Keratinocyte (primary cell): ENCODE measurements around the gene GPR157. TPM values are rescaled to one million over a fixed set of nuclear protein-coding genes. Genes with fewer than 3 reads are reported as not detected.

ENCODE experiments used
- DNase-seq: peaks from one replicate; pipeline ENCODE4 v3.0.0-alpha.2; 2011; ENCODE audit warnings: low read depth, missing footprints, low spot score
- FAIRE-seq: peaks from 2 replicates; lab custom pipeline; 2011; peaks lifted over from hg19 to GRCh38; lab: Jason Lieb, UNC
- H2AFZ ChIP-seq: 2 replicates; pipeline ENCODE4 v1.6.0; 2012; ENCODE audit warnings: low read length, control low read depth, inconsistent platforms; ENCODE audit not compliant: control insufficient read depth
- H3K27ac ChIP-seq: 2 replicates; pipeline ENCODE4 v1.5.1; 2011; ENCODE audit warnings: low read length; ENCODE audit not compliant: control insufficient read depth, insufficient read depth
- H3K27me3 ChIP-seq: 3 replicates; pipeline ENCODE4 v1.6.0; 2011; ENCODE audit warnings: low read length; ENCODE audit not compliant: control insufficient read depth, insufficient read depth; ENCODE audit errors: extremely low read depth
- H3K36me3 ChIP-seq, 2 experiments: 2 replicates in 1 of 2; 3 replicates in 1 of 2; pipeline ENCODE4 v1.5.1; 2011; ENCODE audit warnings: low read length in 2 of 2, mild to moderate bottlenecking in 1 of 2; ENCODE audit not compliant: control insufficient read depth in 2 of 2, insufficient read depth in 2 of 2; ENCODE audit errors: extremely low read depth in 1 of 2
- H3K4me1 ChIP-seq: 3 replicates; pipeline ENCODE4 v1.5.1; 2011; ENCODE audit warnings: low read length; ENCODE audit not compliant: control insufficient read depth, insufficient read depth; ENCODE audit errors: extremely low read depth
- H3K4me2 ChIP-seq: 3 replicates; pipeline ENCODE4 v1.6.0; 2011; ENCODE audit warnings: low read depth, low read length; ENCODE audit not compliant: control insufficient read depth, insufficient read depth; ENCODE audit errors: extremely low read depth
- H3K4me3 ChIP-seq, 3 experiments: fragments of 200-600 bp in 1 of 3; sonication (generic) in 1 of 3; 2 replicates in 2 of 3; 3 replicates in 1 of 3; pipeline ENCODE4 v1.5.1; 2011 to 2016; ENCODE audit warnings: low read length in 3 of 3, mild to moderate bottlenecking in 3 of 3, control low read depth in 2 of 3, inconsistent platforms in 1 of 3, low read depth in 1 of 3, mixed read lengths in 1 of 3, mixed run types in 1 of 3, moderate library complexity in 1 of 3; ENCODE audit not compliant: control insufficient read depth in 2 of 3, insufficient read depth in 2 of 3; ENCODE audit errors: extremely low read depth in 1 of 3
- H3K79me2 ChIP-seq: 2 replicates; pipeline ENCODE4 v1.6.0; 2012; ENCODE audit warnings: low read length; ENCODE audit not compliant: control insufficient read depth, insufficient read depth
- H3K9ac ChIP-seq: 3 replicates; pipeline ENCODE4 v1.6.0; 2011; ENCODE audit warnings: low read length; ENCODE audit not compliant: control insufficient read depth, insufficient read depth; ENCODE audit errors: extremely low read depth
- H3K9me1 ChIP-seq: 3 replicates; pipeline ENCODE4 v1.6.0; 2011; ENCODE audit warnings: low read length; ENCODE audit not compliant: control insufficient read depth, insufficient read depth; ENCODE audit errors: extremely low read depth
- H3K9me3 ChIP-seq: 2 replicates; pipeline ENCODE4 v1.5.1; 2012; ENCODE audit warnings: low read depth, low read length; ENCODE audit not compliant: control insufficient read depth
- H4K20me1 ChIP-seq: 3 replicates; pipeline ENCODE4 v1.6.0; 2011; ENCODE audit warnings: low read length; ENCODE audit not compliant: control insufficient read depth, insufficient read depth; ENCODE audit errors: extremely low read depth
- EZH2 ChIP-seq: IDR thresholded peaks from one replicate; pipeline ENCODE4 v1.6.1; 2012; ENCODE audit warnings: inconsistent platforms, mild to moderate bottlenecking, low read length, moderate library complexity
- dilution Hi-C: fragments of 300-500 bp; cut with MboI; formaldehyde crosslinking; loops from one replicate; pipeline ENCODE4 v1.7.0; 2020; ENCODE audit warnings: low sequenced_read_pairs; ENCODE audit not compliant: extremely low pct_ligation_motif_present
- polyA plus RNA-seq, 5 experiments: library from polyadenylated mRNA; depleted of rRNA in 3 of 5; stranded (reverse) in 3 of 5; stranded (forward) in 1 of 5; unstranded in 1 of 5; fragments of >200 nt; gene quantifications; 1 replicate in 1 of 5; 2 replicates in 3 of 5; 3 replicates in 1 of 5; pipeline versions ENCODE4 v1.2.1 to v1.2.3, GENCODE V29; 2011 to 2012; ENCODE audit warnings: missing spikeins in 2 of 5, low read depth in 1 of 5, low replicate concordance in 1 of 5
- TF ChIP-seq, protein P1 (sequence below), 3 experiments: IDR thresholded peaks in 1 of 3; conservative IDR thresholded peaks in 1 of 3; optimal IDR thresholded peaks in 1 of 3; 2 replicates in 2 of 3; 3 replicates in 1 of 3; pipeline versions ENCODE3 to v1.5.1; 2011; ENCODE audit warnings: low read length in 3 of 3, mild to moderate bottlenecking in 3 of 3, moderate library complexity in 2 of 3, control low read depth in 1 of 3, inconsistent platforms in 1 of 3; ENCODE audit not compliant: insufficient read depth in 2 of 3; ENCODE audit errors: extremely low read depth in 1 of 3

Gene GPR157
- polyA plus RNA-seq, 1 donor (not counting 4 experiments of a cell fraction or from before 2014, with no cell fraction given): 6.5 TPM

DNA sequence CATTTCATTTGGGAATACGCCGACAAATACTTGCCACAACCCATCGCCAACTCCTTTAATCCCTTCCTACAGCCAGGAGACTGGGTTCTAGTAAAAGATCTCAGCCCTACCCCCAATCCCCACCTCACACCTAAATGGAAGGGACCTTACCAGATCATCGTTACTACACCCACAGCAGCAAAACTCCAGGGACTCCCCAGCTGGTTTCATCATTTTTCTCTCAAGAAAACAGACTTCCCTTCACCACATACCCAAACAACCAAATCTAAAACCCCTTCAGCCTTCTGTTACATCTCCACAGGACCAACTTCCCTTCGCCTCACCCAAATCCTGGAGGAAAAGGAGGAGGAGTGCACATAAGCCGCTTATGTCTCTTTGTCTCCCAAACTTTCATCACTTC, 35.8 kb downstream of the GPR157 start:
- no peak overlapping the region for H3K27ac ChIP-seq
- H3K79me2 ChIP-seq: no peaks in the 10 kb centered on the region
- no peak overlapping the region for H2AFZ ChIP-seq
- H4K20me1 ChIP-seq: no peaks in the 10 kb centered on the region
- H3K4me3 ChIP-seq: no peak overlapping the region
- DNase-seq (no peak), FAIRE-seq (no peak)
- H3K9ac ChIP-seq: no peak overlapping the region
- H3K36me3 ChIP-seq: no peaks in the 10 kb centered on the region
- no peaks in the 10 kb centered on the region for H3K9me3 ChIP-seq
- H3K4me1 ChIP-seq: peaks cover 3% of the 10 kb centered on the region
- dilution Hi-C loops: no loop called here
- H3K4me2 ChIP-seq: no peak overlapping the region
- TF ChIP-seq, protein P1, sequence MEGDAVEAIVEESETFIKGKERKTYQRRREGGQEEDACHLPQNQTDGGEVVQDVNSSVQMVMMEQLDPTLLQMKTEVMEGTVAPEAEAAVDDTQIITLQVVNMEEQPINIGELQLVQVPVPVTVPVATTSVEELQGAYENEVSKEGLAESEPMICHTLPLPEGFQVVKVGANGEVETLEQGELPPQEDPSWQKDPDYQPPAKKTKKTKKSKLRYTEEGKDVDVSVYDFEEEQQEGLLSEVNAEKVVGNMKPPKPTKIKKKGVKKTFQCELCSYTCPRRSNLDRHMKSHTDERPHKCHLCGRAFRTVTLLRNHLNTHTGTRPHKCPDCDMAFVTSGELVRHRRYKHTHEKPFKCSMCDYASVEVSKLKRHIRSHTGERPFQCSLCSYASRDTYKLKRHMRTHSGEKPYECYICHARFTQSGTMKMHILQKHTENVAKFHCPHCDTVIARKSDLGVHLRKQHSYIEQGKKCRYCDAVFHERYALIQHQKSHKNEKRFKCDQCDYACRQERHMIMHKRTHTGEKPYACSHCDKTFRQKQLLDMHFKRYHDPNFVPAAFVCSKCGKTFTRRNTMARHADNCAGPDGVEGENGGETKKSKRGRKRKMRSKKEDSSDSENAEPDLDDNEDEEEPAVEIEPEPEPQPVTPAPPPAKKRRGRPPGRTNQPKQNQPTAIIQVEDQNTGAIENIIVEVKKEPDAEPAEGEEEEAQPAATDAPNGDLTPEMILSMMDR (optimal IDR thresholded peaks at IDR 0.05 in 1 of 3, IDR thresholded peaks at IDR 0.05 in 1 of 3, conservative IDR thresholded peaks at IDR 0.05 in 1 of 3; ENCODE audit: extremely low read depth in 1 of 3, insufficient read depth in 2 of 3, low read length in 3 of 3): no peak
- H3K9me1 ChIP-seq: no peaks in the 10 kb centered on the region
- no peaks in the 10 kb centered on the region for H3K27me3 ChIP-seq

DNA sequence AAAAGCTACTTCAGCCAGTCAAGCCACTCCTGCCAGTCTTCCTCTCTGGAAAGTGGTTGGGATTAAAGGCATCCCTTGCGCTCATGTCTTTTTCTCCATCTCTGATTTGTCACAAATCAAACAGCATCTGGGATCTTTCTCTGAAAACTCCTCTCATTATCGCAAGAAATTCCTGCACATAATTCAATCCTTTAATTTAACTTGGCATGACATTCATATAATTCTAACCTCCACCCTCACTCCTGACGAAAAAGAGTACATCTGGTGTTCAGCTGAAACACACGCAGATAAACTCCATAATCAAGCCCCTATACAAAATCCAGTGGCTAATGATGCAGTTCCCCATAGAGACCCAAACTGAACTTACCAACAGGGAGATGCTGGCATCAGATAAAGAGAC, 40.1 kb downstream of the GPR157 start:
- FAIRE-seq (no peak), DNase-seq (no peak)
- dilution Hi-C loops: no loop called here
- Histone ChIP-seq H4K20me1 (no peaks in the 10 kb centered on the region), H3K36me3 (no peaks in the 10 kb centered on the region), H3K27me3 (no peaks in the 10 kb centered on the region), H3K4me2 (no peak overlapping the region), H3K4me1 (peaks cover 24% of the 10 kb centered on the region), H3K4me3 (no peak overlapping the region), H3K9ac (no peak overlapping the region), H3K9me3 (no peaks in the 10 kb centered on the region), H3K9me1 (no peaks in the 10 kb centered on the region), H2AFZ (no peak overlapping the region), H3K79me2 (no peaks in the 10 kb centered on the region), H3K27ac (no peak overlapping the region)
- TF ChIP-seq, protein P1 (optimal IDR thresholded peaks at IDR 0.05 in 1 of 3, IDR thresholded peaks at IDR 0.05 in 1 of 3, conservative IDR thresholded peaks at IDR 0.05 in 1 of 3; ENCODE audit: extremely low read depth in 1 of 3, insufficient read depth in 2 of 3, low read length in 3 of 3): no peak
- TF ChIP-seq EZH2: no peak
